ENCODE measurements around the gene RNU1-2.
A peak's percentile ranks its signal among the peaks of the same experiment; 100 is the strongest.

Gene RNU1-2

DNA sequence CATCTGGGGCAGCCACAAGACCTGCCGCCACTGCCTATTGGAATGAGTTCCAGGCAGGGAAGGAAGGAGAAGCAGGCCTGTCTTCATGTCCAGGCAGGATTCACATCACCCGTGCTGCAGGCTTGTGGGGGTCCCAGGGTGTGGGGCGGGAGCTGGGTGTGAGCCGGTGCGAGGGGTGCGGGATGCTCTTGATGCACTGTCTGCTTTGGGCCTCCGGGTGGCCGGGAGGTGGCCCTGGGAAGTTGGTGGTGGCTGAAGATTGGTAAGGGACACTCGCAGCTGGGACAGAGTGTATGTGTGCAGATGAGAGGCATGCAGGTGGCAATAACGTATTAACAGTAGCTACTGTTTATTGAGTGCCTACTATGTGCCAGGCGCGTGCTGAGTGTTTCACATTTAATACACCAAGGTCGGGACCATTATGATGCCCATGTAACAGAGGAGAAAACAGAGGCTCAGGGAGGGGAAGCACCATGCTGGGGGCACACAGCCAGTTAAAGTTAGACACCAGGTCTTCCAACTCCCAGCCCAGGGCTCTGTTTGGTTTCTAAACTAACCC is 29.2 kb downstream of the RNU1-2 start:
- Histone ChIP-seq H3K79me2 (ENCODE audit: control insufficient read depth, low read length) (no peaks in the 10 kb centered on the region), H3K4me3 (ENCODE audit: low read length) (no peak overlapping the region), H3K9me2 (replicated peaks; ENCODE audit: control insufficient read depth, low read length) (no peaks in the 10 kb centered on the region), H3K27ac (ENCODE audit: low read depth, low read length) (no peak overlapping the region), H3K27me3 (ENCODE audit: control insufficient read depth, low read length) (no peaks in the 10 kb centered on the region), H3K4me2 (ENCODE audit: low read length) (no peak overlapping the region), H4K20me1 (ENCODE audit: control insufficient read depth, insufficient read depth, low read depth, low read length) (no peaks in the 10 kb centered on the region), H3K36me3 (ENCODE audit: control insufficient read depth, low read length) (no peaks in the 10 kb centered on the region), H3K9me3 (ENCODE audit: control insufficient read depth, insufficient read depth, low read length) (no peaks in the 10 kb centered on the region), H3F3A (ENCODE audit: control insufficient read depth, insufficient read depth) (no peaks in the 10 kb centered on the region), H3K4me1 (ENCODE audit: control insufficient read depth, low read length) (peaks cover 15% of the 10 kb centered on the region)
- TF ChIP-seq CTCF (IDR thresholded peaks at IDR 0.05; ENCODE audit: low read depth, low read length, poor library complexity, severe bottlenecking): peak; percentile 16
- no peak for TF ChIP-seq EZH2phosphoT487 (IDR thresholded peaks at IDR 0.05; ENCODE audit: borderline replicate concordance, low read length)

DNA sequence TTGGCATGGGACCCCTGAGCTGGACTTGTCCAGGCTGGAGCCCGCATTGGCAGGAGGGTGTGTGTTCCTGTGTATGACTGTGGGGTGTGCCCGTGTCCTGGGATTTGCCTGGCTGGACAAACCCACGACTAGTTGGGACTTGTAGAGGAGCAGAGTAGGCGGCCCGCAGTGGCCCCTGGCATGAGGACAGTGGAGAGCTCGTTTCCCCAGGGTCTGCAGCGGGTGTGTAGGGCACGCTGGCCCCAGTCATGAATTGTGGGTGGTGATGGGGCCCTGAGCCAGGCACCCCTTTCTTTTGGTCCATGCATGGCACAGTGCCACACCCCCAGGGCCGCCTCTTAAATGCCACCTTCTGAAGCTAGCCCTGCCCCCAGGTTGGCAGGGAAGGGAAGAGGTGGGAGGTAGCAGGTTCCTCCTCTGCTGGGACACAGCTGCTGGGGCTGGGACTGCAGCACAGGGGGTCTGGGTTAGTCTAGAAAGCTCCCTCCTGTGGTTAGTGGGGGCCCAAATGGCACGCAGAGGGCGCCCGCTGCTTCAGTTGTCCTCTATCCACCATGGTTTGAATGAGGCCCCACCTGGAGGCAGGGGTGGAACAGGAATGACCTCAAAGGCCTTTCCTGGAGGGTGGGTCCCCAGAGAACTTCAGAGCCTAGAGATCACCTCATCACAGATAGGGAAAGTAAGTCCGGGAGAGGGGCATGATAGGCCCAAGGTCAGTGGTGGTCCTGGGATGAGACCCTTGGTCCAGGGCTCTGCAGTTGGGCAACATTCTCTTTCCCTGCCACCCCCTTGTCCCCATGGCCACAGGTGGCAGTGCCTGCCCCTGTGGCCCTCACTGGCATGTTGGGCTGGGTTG is 30.1 kb downstream of the RNU1-2 start:
- no peak for TF ChIP-seq EZH2phosphoT487 (IDR thresholded peaks at IDR 0.05; ENCODE audit: borderline replicate concordance, low read length)
- TF ChIP-seq CTCF (IDR thresholded peaks at IDR 0.05; ENCODE audit: low read depth, low read length, poor library complexity, severe bottlenecking): no peak
- no peaks in the 10 kb centered on the region for H3K79me2 ChIP-seq (ENCODE audit: control insufficient read depth, low read length)
- no peaks in the 10 kb centered on the region for H3K9me3 ChIP-seq (ENCODE audit: control insufficient read depth, insufficient read depth, low read length)
- H3K36me3 ChIP-seq (ENCODE audit: control insufficient read depth, low read length): no peaks in the 10 kb centered on the region
- no peaks in the 10 kb centered on the region for H3K9me2 ChIP-seq (replicated peaks; ENCODE audit: control insufficient read depth, low read length)
- H3K4me1 ChIP-seq (ENCODE audit: control insufficient read depth, low read length): peaks cover 15% of the 10 kb centered on the region
- H3K4me3 ChIP-seq (ENCODE audit: low read length): no peak overlapping the region
- H3K4me2 ChIP-seq (ENCODE audit: low read length): no peak overlapping the region
- H3F3A ChIP-seq (ENCODE audit: control insufficient read depth, insufficient read depth): no peaks in the 10 kb centered on the region
- H3K27ac ChIP-seq (ENCODE audit: low read depth, low read length): no peak overlapping the region
- H3K27me3 ChIP-seq (ENCODE audit: control insufficient read depth, low read length): no peaks in the 10 kb centered on the region
- no peaks in the 10 kb centered on the region for H4K20me1 ChIP-seq (ENCODE audit: control insufficient read depth, insufficient read depth, low read depth, low read length)

DNA sequence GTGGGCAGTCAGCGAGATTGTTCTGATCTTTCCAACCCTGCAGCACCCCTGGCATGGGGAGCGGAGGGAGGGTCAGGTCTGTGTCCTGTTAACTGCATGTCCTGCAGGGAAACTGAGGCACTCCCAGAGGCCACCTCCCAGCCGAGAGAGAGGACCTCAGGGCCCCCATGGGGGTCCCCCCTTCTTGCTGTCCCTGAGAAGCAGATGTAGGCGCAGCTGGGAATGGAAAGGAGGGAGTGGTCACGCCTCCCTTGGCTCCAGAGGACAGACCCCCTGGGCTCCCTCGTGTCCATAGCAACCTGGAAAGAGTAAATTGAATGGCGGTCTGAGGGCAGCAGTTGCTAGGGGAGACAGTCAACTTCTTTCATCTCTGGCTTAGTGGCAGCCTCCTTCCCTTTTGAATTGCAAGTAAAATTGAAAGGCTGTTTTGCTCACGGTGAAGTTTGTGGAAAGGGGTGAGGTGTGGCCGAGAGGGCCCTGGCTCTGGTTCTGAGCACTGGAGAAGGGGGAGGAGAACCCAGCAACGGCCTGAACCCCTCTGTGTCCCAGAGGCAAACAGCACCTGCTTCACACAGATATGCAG is 30.8 kb downstream of the RNU1-2 start:
- no peak overlapping the region for H3K4me2 ChIP-seq (ENCODE audit: low read length)
- H3K27me3 ChIP-seq (ENCODE audit: control insufficient read depth, low read length): no peaks in the 10 kb centered on the region
- H3K4me3 ChIP-seq (ENCODE audit: low read length): no peak overlapping the region
- no peaks in the 10 kb centered on the region for H3K79me2 ChIP-seq (ENCODE audit: control insufficient read depth, low read length)
- H3K4me1 ChIP-seq (ENCODE audit: control insufficient read depth, low read length): peaks cover 7% of the 10 kb centered on the region
- no peaks in the 10 kb centered on the region for H4K20me1 ChIP-seq (ENCODE audit: control insufficient read depth, insufficient read depth, low read depth, low read length)
- H3K9me3 ChIP-seq (ENCODE audit: control insufficient read depth, insufficient read depth, low read length): no peaks in the 10 kb centered on the region
- TF ChIP-seq EZH2phosphoT487 (IDR thresholded peaks at IDR 0.05; ENCODE audit: borderline replicate concordance, low read length): no peak
- TF ChIP-seq CTCF (IDR thresholded peaks at IDR 0.05; ENCODE audit: low read depth, low read length, poor library complexity, severe bottlenecking): no peak
- no peaks in the 10 kb centered on the region for H3K36me3 ChIP-seq (ENCODE audit: control insufficient read depth, low read length)
- H3K27ac ChIP-seq (ENCODE audit: low read depth, low read length): no peak overlapping the region
- no peaks in the 10 kb centered on the region for H3K9me2 ChIP-seq (replicated peaks; ENCODE audit: control insufficient read depth, low read length)
- H3F3A ChIP-seq (ENCODE audit: control insufficient read depth, insufficient read depth): no peaks in the 10 kb centered on the region

All from DOHH2 (cell line).